ENCODE data around the gene CARMIL3.

DNA sequence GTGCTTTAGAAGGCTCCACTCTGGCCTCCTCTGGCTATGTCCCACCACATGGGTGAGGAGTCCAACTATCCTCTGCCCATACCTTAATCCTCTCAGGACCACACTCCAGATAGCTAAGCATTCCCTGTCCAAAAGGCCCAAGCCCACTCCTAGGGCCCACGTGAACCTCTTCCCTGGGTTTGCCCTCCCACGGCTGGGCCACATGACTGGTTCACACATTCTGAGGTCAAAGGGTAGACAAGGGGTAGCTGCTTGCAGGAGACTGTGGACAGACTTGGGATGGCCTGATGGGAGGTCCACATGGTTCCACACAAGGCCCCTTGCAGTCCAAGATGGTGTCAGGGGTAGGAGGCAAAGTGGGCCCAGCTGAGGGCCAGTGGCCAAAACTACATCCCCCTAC is 36.3 kb downstream of the CARMIL3 start:
- TF ChIP-seq POLR2A (IDR thresholded peaks at IDR 0.05; ENCODE audit: low read depth, low read length) (no peak), POLR2AphosphoS5 (IDR thresholded peaks at IDR 0.05; ENCODE audit: low read depth, low read length) (no peak), TAF1 (IDR thresholded peaks at IDR 0.05; ENCODE audit: low read depth, low read length) (no peak)

Measured in GM12891 (cell line).